NCI-H2081 treated with DMSO at 0.1 percent for 48 hours (cell line): Measurements from ENCODE around the gene VPS29.
A peak's percentile ranks its signal among the peaks of the same experiment; 100 is the strongest.
"Not testable (repeated sequence)": the region's sequence is repeated elsewhere in the genome, so short reads cannot be mapped to it uniquely, and the experiment has no call there.

Source experiments
- DNase-seq: peaks from one replicate; lab custom pipeline; 2025; lab: John Stamatoyannopoulos, UW

Gene VPS29

DNA sequence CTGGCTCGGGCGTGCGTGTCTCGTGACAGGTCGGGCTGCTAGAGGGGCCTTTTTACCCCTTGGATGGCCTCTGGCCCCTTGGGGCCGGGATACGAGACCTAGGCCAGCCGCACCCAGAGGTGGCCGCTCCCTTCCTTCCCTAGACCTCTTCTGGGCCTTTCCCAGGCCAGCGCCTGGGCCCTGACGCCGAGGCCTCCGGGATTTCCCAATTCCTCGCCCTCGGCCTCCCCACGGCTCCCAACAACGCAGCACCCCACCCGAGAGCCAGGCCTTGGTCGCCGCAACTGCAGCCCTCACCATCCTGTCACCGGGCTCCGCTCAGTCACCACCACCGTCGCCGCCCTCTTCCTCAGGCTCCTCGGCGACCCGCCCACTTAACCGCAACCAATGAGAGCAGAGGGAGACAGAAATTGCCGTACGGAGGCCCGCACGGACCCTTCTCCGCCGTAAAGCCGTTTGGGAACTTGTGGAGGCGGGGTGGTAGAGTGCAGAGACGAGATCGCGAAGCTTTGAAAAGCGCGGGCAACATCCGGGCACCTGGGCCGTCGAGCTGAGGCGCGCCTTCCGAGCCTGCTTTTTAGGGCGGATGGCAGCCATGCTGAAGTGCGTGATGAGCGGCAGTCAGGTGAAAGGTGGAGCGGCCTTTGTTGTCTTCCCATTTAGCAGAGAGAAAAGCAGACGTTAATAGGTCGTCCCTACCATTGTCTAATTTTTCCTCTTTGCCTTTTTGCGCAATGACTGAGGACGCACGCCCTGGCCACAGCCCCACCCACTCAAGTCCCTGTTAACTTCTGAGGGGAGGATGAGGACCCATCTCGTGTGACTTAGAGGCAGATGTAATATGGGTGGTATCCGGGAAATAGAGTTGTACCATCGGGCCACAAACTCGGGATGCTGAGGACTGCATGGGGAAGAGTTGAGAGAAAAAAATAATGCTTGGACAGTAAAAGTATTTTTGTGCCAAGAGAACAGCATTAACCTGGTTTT, at the start of gene VPS29, which contains the start of gene RAD9B:
VPS29 (minus strand) TSS at position 360 of the 987 bp plus-strand sequence; CDS start at position 300, 60 bp downstream.
RAD9B (plus strand) TSS at position 580 of the 987 bp plus-strand sequence; CDS start at position 587, 7 bp downstream.
- DNase-seq = peak; percentile 94

GRCh38 chr12:110550981-110551380, 49.1 kb upstream of the VPS29 start:
- no peak for DNase-seq

DNA sequence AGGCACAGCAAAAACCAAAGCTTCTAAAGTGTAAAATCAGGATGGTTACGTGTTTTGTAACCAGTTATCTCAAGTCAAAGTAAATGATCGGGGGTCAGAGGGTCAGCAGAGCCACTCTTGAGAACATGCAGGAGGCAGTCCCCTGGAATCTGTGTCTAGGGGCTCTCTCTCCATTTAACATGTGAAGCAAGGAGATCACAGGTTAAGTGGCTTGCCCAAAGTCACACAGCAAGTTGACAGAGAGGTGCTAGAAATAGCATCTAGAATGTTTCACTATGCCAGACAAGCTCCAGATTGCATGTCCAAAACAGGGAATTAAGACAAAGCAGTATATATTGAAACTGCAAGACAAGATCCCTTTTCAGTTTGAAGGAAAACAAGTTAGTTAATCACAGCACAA, 47.8 kb upstream of the VPS29 start:
- DNase-seq = no peak

GRCh38 chr12:110548678-110549077, 46.8 kb upstream of the VPS29 start:
- no peak for DNase-seq

- DNase-seq = no peak
Observed at GRCh38 chr12:110547090-110547489, 45.2 kb upstream of the VPS29 start.

GRCh38 chr12:110546339-110546738, 44.4 kb upstream of the VPS29 start:
- no peak for DNase-seq

DNA sequence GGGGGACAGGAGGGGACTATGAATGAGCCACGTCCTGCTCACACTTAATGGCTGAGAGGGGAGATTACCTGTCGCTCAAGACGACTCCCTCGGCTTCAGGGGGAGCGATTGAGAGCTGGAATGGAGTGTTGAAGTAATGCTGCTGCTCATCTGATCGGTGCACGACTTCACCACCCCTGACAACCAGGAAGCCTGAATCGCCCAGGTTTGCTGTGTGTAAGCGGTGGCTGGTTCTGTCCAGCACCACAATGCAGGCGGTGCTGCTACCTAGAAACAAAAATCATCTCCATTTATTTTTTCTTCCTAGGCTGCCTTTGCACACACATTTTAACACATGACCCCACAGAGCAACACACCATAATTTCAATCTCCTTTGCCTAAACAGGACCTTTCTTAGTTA, 43.9 kb upstream of the VPS29 start:
- no peak for DNase-seq

- DNase-seq = not testable (repeated sequence)
Observed at GRCh38 chr12:110545259-110545658, 43.3 kb upstream of the VPS29 start.

GRCh38 chr12:110543965-110544364, 42.1 kb upstream of the VPS29 start:
- no peak for DNase-seq

- DNase-seq = no peak
Observed at GRCh38 chr12:110543252-110543959, 41.5 kb upstream of the VPS29 start.

DNA sequence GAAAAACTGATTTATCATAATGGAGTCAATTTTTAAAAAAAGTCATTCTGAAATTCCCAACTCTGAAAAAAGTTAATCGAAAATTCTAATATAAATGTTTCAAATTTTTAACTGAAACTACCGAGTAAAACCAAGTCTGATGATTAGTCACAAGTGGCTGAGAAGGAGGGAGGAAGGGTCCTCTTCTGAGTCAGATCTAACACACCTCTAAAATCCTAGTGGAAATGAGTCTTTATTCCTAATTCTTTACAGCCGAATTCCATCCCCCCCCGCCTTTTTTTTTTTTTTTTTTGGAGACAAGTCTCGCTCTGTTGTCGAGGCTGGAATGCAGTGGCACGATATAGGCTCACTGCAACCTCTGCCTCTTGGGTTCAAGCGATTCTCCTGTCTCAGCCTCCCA, 38.1 kb upstream of the VPS29 start:
- DNase-seq = no peak

GRCh38 chr12:110538869-110539622, 37.1 kb upstream of the VPS29 start:
- DNase-seq = no peak

GRCh38 chr12:110537605-110538409, 35.9 kb upstream of the VPS29 start:
- DNase-seq = no peak

DNA sequence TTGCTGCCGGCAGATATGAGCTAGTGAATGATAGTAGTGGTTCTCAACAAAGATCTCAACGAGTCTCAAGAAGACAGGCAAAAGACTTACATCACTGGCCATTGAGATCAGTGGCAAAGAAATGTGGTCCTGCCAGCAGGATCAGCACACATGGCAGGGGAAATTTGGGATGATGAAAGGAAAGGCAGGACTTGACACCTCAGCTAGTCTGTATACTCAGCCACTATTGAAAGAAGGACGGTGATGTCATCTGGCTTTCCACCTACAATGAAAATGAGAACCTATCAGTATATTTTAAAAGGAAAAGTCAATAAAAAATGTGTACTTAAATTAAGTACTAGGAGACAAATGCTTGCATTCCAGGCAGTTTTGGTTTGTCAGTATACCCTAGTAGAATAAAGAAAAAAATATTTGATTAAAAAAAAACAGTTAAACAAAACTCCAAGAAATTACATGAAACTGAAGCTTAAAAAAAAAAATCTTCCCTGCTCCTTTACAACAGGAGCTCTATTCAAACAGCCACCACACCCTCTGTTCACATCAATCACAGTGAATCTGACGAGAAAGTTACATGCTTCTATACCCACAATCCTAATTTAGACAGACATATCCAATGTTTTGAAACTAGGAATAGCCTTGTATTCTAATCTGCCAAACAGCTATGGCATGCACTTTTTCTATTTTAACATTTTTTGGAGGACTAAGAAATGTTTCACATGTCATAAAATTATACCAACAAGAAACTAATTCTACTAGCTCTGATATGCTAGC, 35.1 kb upstream of the VPS29 start:
- DNase-seq = no peak

DNA sequence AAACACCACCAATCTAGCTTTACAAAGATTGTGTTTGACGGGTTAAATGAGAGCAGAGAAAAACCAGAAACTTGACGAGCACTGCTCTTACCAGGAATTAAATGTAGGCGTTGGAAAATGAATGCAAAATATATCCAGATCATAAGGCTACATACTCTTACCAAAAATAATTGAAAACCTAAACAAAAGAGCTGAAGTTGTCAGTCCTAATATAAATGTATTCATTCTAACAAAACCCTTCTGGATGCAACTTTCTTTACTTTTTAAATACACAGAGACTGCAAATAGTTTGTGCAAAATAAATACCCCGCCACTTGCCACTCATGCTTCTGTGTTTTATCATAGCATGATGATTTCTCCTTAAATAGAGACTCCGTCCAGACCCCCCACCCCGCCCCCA, 32.9 kb upstream of the VPS29 start:
- no peak for DNase-seq

- no peak for DNase-seq
Observed at GRCh38 chr12:110533607-110534006, 31.7 kb upstream of the VPS29 start.

DNA sequence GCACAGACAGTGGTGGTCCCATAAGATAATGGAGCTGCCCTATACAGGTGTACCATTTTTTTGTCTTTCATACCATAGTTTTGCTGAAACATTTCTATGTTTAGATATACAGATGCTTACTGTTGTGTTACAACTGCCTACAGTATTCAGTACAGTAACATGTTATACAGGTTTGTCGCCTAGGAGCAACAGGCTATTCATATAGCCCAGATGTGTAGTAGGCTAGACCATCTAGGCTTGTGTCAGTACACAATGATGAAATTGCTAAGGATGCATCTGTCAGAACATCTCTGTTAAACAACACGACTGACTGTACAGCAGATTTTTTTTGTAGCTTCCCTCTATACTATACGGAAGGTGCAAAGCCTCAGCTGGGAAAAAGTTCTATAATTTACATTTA, 30.7 kb upstream of the VPS29 start:
- DNase-seq = no peak

DNA sequence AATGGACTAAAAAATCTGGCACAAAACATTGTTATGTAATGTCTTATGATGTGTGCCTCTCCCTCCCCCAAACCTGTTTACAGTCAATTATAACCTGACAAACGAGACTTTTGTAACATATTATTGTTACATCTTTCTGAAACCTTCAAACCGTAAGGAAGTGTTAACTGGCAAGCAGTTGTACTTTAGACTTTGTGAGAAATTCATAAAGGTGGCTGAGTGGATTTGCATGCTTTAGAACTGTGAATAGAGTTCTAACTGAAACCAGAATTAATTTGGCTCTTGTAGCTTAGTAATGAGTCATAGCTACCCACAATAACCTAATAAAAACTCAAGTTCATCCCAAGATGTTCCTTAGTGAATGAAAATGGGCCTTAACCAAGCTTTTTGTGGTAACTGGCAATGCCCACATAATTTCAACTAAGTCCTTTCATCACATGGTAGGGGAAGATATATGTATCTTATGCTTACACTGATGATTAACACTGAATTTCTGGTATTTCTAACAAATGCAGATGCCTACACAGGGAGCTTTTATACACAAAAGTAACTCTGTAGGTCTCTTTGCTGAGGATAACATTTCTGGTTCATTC, 29.9 kb upstream of the VPS29 start:
- DNase-seq = no peak

DNA sequence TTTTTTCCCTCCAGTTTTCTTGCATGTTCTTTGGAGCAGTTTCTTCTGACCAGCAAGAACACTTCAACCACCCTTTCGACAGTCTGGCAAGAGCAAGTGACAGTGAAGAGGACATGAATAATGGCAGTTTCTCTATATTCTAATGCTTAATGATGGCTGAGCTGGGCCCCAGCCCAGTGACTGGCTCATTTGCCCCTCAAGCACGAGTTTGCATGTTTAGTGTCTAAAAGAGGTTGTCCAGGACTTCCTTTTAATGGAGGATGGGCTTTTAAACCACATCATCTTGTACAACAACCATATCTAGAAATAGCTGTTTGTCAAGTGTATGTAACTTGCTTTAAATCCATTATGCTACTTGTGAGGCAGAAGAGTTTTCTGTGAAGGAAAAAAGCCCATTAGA, 28.6 kb upstream of the VPS29 start:
- DNase-seq = no peak

GRCh38 chr12:110528277-110528839, 26.4 kb upstream of the VPS29 start:
- DNase-seq = no peak
